Dendritic cell treated with granulocyte-macrophage colony-stimulating factor and Interleukin-4, amounts not matched to agents 40 ng/mL and 50 ng/mL, for 4 days (primary cell): ENCODE measurements around the gene OR4K1.

Experiments used
- H3K27ac Mint-ChIP-seq: one replicate; pipeline ENCODE4 v1.8.0; 2022; ENCODE audit warnings: mild to moderate bottlenecking, mixed read lengths
- H3K27me3 Mint-ChIP-seq: one replicate; pipeline ENCODE4 v1.8.0; 2022; ENCODE audit warnings: mild to moderate bottlenecking, mixed read lengths
- H3K36me3 Mint-ChIP-seq: one replicate; pipeline ENCODE4 v1.8.0; 2022; ENCODE audit warnings: low read depth, mixed read lengths
- H3K4me1 Mint-ChIP-seq: one replicate; pipeline ENCODE4 v1.8.0; 2022; ENCODE audit warnings: low read depth, mixed read lengths
- H3K4me3 Mint-ChIP-seq: one replicate; pipeline ENCODE4 v1.8.0; 2022; ENCODE audit warnings: mild to moderate bottlenecking, moderate library complexity, mixed read lengths
- H3K9me3 Mint-ChIP-seq: one replicate; pipeline ENCODE4 v1.8.0; 2022; ENCODE audit warnings: mixed read lengths
- intact Hi-C: fragments of 100-400 bp; cut with micrococcal nuclease; formaldehyde crosslinking; loops from one replicate; pipeline ENCODE4 v1.15.0; 2022

OR4K1 gene

DNA sequence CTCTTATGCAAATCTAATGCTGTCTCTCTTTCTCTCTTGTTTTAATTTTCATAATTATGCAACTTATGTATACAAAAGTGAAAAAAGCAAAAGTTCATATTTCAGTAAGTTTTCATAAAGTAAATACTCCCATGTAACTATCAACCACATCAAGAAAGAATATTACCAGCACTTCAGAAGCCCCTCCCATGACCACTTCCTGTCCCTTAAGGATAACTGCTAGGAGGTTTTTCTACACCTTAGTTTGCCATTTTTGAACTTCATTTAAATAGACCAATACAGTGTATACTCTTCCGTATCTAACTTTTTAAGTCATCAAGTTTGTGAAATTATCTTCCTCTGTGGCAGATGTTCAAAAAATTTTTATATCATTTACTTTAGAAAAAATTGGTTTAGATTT is 44.1 kb downstream of the OR4K1 start:
- Mint-ChIP-seq H3K4me3 (no peak overlapping the region), H3K27ac (no peak overlapping the region), H3K4me1 (no peaks in the 10 kb centered on the region)

GRCh38 chr14:19975291-19975690 is 44.6 kb downstream of the OR4K1 start, which contains the start of gene OR4K15:
Gene OR4K15 (plus strand): TSS chr14:19975591. CDS start chr14:19975591, 0 bp downstream.
- Mint-ChIP-seq H3K4me3 (no peak within 1 kb of the TSS), H3K9me3 (no peaks in the 10 kb centered on the region), H3K36me3 (no peaks in the 10 kb centered on the region), H3K27me3 (no peaks in the 10 kb centered on the region), H3K27ac (no peak within 1 kb of the TSS), H3K4me1 (no peaks in the 10 kb centered on the region)
- intact Hi-C loops: no loop called here

More for the DNA sequence above, 44.1 kb downstream of the OR4K1 start:
- no peaks in the 10 kb centered on the region for H3K36me3 Mint-ChIP-seq
- no peaks in the 10 kb centered on the region for H3K9me3 Mint-ChIP-seq
- no peaks in the 10 kb centered on the region for H3K27me3 Mint-ChIP-seq
- intact Hi-C loops: no loop called here
